Sigmoid colon (tissue), 7 donors: Measurements from ENCODE around the gene CCDC78. TPM values are rescaled to one million over a fixed set of nuclear protein-coding genes. Genes with fewer than 3 reads are reported as not detected.

Source experiments
- DNase-seq: peaks from one replicate; pipeline ENCODE4 v3.0.0-alpha.2; 2019
- H3K27ac ChIP-seq, 4 donors: fragments of 200-600 bp; sonication (generic); one replicate each; pipeline ENCODE4 v1.5.1; 2016 to 2019; ENCODE audit warnings: mild to moderate bottlenecking in 1 of 4
- H3K27me3 ChIP-seq, 3 donors: fragments of 200-600 bp; sonication (generic); one replicate each; pipeline ENCODE4 v1.5.1; 2019; ENCODE audit warnings: mild to moderate bottlenecking in 1 of 3
- H3K36me3 ChIP-seq, 4 donors: fragments of 200-600 bp; sonication (generic); one replicate each; pipeline ENCODE4 v1.5.1; 2016 to 2019
- H3K4me1 ChIP-seq, 4 donors: fragments of 200-600 bp; sonication (generic); one replicate each; pipeline ENCODE4 v1.5.1; 2017 to 2019
- H3K4me3 ChIP-seq, 4 donors: fragments of 200-600 bp; sonication (generic); one replicate each; pipeline ENCODE4 v1.5.1; 2017 to 2019; ENCODE audit warnings: mild to moderate bottlenecking in 2 of 4, moderate library complexity in 1 of 4
- H3K9me3 ChIP-seq, 4 donors: fragments of 200-600 bp in 3 of 4; sonication (generic) in 3 of 4; one replicate each; pipeline versions ENCODE4 v1.5.1 to v1.6.1; 2013 to 2019
- EP300 ChIP-seq, 4 donors: sonication (generic); formaldehyde crosslinking; IDR thresholded peaks; one replicate each; pipeline ENCODE4 v1.6.1; 2017; ENCODE audit warnings: antibody characterized with exemption in 4 of 4
- POLR2A ChIP-seq, 2 donors: fragments of 450-650 bp; IDR thresholded peaks; one replicate each; pipeline ENCODE4 v1.6.1; 2016; ENCODE audit warnings: antibody characterized with exemption in 2 of 2, mild to moderate bottlenecking in 2 of 2, moderate library complexity in 2 of 2
- POLR2AphosphoS5 ChIP-seq, 4 donors: sonication (generic); formaldehyde crosslinking; IDR thresholded peaks; one replicate each; pipeline ENCODE4 v1.6.1; 2017; ENCODE audit warnings: antibody characterized with exemption in 4 of 4
- WGBS, 2 donors: extraction: QIAGEN DNeasy Blood & Tissue Kit; methylation state at CpG; one replicate each; pipeline ENCODE4 v1.1.7; 2013; 5-methylcytosine and 5-hydroxymethylcytosine counted together
- intact Hi-C: fragments of 100-400 bp; cut with DNase I; formaldehyde crosslinking; loops from one replicate; pipeline ENCODE4 v1.15.1; 2023
- polyA plus RNA-seq, 3 donors: library from polyadenylated mRNA; stranded (reverse); fragments of 200-250 nt; gene quantifications; one replicate each; pipeline ENCODE4 v1.2.3, GENCODE V29; 2013
- total RNA-seq, 4 donors: library from RNA; depleted of rRNA; stranded (reverse); fragments of >200 nt; gene quantifications; one replicate each; pipeline ENCODE4 v1.1.0, GENCODE V29; 2016
- TF ChIP-seq, protein P1 (sequence below), 4 experiments: fragments of 450-650 bp in 3 of 4; fragments of 200-600 bp in 1 of 4; IDR thresholded peaks; one replicate each; pipeline ENCODE4 v1.5.1; 2016 to 2019; ENCODE audit warnings: antibody characterized with exemption in 4 of 4, mild to moderate bottlenecking in 3 of 4, moderate library complexity in 2 of 4
- donor health status: healthy with polysubstance abuse.
- donor health status: Bipolar disorder and iron deficiency.
- donor health status: healthy.

The CCDC78 gene
- total and polyA plus RNA-seq, 7 donors = 0.49 to 3.4 TPM; not detected in 5

DNA sequence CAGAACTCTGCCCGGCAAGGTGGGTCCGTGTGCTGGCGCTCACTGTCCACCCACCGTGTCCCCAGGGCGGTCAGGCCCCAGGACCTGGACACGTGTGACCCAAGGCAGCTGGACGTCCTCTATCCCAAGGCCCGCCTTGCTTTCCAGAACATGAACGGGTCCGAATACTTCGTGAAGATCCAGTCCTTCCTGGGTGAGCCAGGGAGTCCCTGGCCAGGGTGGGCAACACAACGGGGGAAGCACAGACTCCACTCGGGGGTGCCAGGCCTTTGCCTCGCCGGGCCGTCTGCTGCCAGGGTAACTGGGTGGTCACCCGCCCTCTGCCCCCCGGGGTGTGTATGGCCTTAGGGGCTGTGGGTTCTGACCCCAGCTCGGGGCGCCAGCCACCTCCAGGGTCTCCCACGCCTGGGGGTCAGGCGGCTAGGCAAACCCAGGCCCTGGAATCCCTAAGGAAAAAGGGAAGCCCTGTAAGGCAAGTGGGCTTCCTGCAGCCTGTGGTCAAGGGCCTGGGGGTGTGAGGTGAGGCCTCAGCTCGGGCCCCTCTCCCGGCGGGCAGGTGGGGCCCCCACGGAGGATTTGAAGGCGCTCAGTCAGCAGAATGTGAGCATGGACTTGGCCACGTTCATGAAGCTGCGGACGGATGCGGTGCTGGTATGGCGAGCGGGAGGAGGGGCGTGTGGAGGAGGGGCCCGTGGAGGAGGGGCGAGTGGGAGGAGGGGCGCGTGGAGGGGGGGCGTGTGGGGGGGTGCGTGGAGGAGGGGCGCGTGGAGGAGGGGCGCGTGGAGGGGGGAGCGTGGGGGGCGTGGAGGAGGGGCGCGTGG lies 40.8 kb upstream of the CCDC78 start:
- TF ChIP-seq POLR2A (IDR thresholded peaks at IDR 0.05) (no peak), POLR2AphosphoS5 (IDR thresholded peaks at IDR 0.05) (no peak), EP300 (IDR thresholded peaks at IDR 0.05) (no peak)
- TF ChIP-seq, protein P1, sequence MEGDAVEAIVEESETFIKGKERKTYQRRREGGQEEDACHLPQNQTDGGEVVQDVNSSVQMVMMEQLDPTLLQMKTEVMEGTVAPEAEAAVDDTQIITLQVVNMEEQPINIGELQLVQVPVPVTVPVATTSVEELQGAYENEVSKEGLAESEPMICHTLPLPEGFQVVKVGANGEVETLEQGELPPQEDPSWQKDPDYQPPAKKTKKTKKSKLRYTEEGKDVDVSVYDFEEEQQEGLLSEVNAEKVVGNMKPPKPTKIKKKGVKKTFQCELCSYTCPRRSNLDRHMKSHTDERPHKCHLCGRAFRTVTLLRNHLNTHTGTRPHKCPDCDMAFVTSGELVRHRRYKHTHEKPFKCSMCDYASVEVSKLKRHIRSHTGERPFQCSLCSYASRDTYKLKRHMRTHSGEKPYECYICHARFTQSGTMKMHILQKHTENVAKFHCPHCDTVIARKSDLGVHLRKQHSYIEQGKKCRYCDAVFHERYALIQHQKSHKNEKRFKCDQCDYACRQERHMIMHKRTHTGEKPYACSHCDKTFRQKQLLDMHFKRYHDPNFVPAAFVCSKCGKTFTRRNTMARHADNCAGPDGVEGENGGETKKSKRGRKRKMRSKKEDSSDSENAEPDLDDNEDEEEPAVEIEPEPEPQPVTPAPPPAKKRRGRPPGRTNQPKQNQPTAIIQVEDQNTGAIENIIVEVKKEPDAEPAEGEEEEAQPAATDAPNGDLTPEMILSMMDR (IDR thresholded peaks at IDR 0.05) = no peak

DNA sequence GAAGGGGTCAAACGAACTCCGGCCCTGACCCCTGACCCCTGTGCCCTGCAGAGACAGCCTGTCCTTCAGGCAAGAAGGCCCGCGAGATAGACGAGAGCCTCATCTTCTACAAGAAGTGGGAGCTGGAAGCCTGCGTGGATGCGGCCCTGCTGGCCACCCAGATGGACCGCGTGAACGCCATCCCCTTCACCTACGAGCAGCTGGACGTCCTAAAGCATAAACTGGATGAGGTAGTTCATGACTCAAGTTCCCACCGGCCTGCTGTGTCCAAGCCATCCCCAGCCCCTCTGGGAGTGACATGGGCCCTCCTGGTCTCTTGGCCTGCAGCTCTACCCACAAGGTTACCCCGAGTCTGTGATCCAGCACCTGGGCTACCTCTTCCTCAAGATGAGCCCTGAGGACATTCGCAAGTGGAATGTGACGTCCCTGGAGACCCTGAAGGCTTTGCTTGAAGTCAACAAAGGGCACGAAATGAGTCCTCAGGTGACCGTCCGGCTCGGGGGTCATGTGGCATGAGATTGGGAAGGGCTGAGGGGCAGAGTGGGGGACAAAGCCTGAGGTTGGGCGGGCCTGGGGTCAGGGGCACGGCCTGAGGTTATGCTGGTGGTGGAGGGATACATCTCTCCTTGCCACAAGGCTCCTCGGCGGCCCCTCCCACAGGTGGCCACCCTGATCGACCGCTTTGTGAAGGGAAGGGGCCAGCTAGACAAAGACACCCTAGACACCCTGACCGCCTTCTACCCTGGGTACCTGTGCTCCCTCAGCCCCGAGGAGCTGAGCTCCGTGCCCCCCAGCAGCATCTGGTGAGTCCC lies 40.0 kb upstream of the CCDC78 start:
- 75 to 90% methylated on average over 29 of the region's 29 CpGs for WGBS, 2 donors
- DNase-seq = no peak
- Histone ChIP-seq H3K27me3 (peaks cover 0 to 28% (median 0%) of the 10 kb centered on the region in 3 donors), H3K36me3 (no peaks in the 10 kb centered on the region), H3K9me3 (no peaks in the 10 kb centered on the region), H3K4me1 (no peaks in the 10 kb centered on the region), H3K4me3 (no peak overlapping the region), H3K27ac (no peak overlapping the region)
- intact Hi-C loops = no loop called here
- TF ChIP-seq POLR2AphosphoS5 (IDR thresholded peaks at IDR 0.05) = no peak
- no peak for TF ChIP-seq EP300 (IDR thresholded peaks at IDR 0.05)
- no peak for TF ChIP-seq POLR2A (IDR thresholded peaks at IDR 0.05)
- TF ChIP-seq, protein P1 (IDR thresholded peaks at IDR 0.05) = no peak

More for the DNA sequence above, 40.8 kb upstream of the CCDC78 start:
- no peaks in the 10 kb centered on the region for H3K4me1 ChIP-seq
- intact Hi-C loops = no loop called here
- H3K4me3 ChIP-seq = no peak overlapping the region
- H3K27ac ChIP-seq = no peak overlapping the region
- H3K36me3 ChIP-seq = no peaks in the 10 kb centered on the region
- H3K9me3 ChIP-seq = no peaks in the 10 kb centered on the region
- peaks cover 0 to 23% (median 0%) of the 10 kb centered on the region in 3 donors for H3K27me3 ChIP-seq
- DNase-seq = no peak
- 62 to 67% methylated on average over 38 of the region's 48 CpGs for WGBS, 2 donors

DNA sequence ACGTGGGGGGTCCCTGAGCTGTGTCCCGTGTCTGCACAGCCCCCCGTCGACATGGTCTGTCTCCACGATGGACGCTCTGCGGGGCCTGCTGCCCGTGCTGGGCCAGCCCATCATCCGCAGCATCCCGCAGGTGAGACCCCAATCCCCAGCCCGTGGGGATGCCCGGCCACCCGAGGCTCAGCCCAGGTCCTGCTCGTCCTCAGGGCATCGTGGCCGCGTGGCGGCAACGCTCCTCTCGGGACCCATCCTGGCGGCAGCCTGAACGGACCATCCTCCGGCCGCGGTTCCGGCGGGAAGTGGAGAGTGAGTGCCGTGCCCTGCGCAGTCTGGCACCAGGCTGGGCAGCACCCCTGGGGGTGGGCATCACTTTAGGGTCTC lies 39.2 kb upstream of the CCDC78 start:
- Histone ChIP-seq H3K36me3 (no peaks in the 10 kb centered on the region), H3K9me3 (no peaks in the 10 kb centered on the region), H3K27me3 (peaks cover 0 to 28% (median 0%) of the 10 kb centered on the region in 3 donors), H3K27ac (no peak overlapping the region), H3K4me3 (no peak overlapping the region), H3K4me1 (no peaks in the 10 kb centered on the region)
- intact Hi-C loops = no loop called here
- TF ChIP-seq EP300 (IDR thresholded peaks at IDR 0.05) = no peak
- TF ChIP-seq POLR2A (IDR thresholded peaks at IDR 0.05) = no peak
- TF ChIP-seq, protein P1 (IDR thresholded peaks at IDR 0.05) = no peak
- TF ChIP-seq POLR2AphosphoS5 (IDR thresholded peaks at IDR 0.05) = no peak
- DNase-seq = no peak
- 88 to 94% methylated on average over 29 of the region's 29 CpGs for WGBS, 2 donors

DNA sequence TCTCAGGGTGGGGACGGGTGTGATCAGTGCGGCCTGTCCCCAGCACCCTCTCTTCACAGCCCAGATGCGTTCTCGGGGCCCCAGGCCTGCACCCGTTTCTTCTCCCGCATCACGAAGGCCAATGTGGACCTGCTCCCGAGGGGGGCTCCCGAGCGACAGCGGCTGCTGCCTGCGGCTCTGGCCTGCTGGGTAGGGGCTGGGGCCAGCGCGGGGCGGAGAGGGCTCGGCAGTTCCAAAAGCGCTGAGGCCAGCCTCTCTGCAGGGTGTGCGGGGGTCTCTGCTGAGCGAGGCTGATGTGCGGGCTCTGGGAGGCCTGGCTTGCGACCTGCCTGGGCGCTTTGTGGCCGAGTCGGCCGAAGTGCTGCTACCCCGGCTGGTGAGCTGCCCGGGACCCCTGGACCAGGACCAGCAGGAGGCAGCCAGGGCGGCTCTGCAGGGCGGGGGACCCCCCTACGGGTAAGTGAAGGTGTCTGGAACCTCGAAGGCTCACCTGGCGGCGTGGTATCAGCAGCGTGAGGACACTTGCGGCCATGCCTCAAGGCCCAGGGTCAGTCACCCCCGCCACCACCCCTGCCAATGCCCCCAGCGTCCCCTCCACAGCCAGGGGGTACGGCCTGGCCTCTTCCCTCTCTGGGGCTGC lies 38.7 kb upstream of the CCDC78 start:
- H3K27me3 ChIP-seq = peaks cover 0 to 28% (median 0%) of the 10 kb centered on the region in 3 donors
- H3K36me3 ChIP-seq = no peaks in the 10 kb centered on the region
- TF ChIP-seq POLR2A (IDR thresholded peaks at IDR 0.05) (no peak), POLR2AphosphoS5 (IDR thresholded peaks at IDR 0.05) (no peak), EP300 (IDR thresholded peaks at IDR 0.05) (no peak)
- TF ChIP-seq, protein P1 (IDR thresholded peaks at IDR 0.05) = no peak
- intact Hi-C loops = no loop called here
- no peaks in the 10 kb centered on the region for H3K9me3 ChIP-seq
- H3K4me1 ChIP-seq = no peaks in the 10 kb centered on the region
- H3K4me3 ChIP-seq = no peak overlapping the region
- no peak for DNase-seq
- no peak overlapping the region for H3K27ac ChIP-seq
- WGBS, 2 donors = 75 to 90% methylated on average over 38 of the region's 38 CpGs
